ENCODE results near the gene NOTCH4.

NOTCH4 gene

GRCh38 chr6:32151181-32151862 lies 72.5 kb downstream of the NOTCH4 start:
- peaks cover 35 to 39% of the 10 kb centered on the region in 2 experiments for H3K27me3 ChIP-seq (ENCODE audit: control insufficient read depth in 1 of 2, insufficient read depth in 1 of 2, low read length in 2 of 2)
- no peak overlapping the region for H3K23ac ChIP-seq (ENCODE audit: low read length in 2 of 2)
- H3K27ac ChIP-seq (ENCODE audit: low read length, poor library complexity, severe bottlenecking) = no peak overlapping the region
- peak overlapping the region; percentile 70 for H2AFZ ChIP-seq (ENCODE audit: low read depth, low read length)
- no peak overlapping the region for H2BK5ac ChIP-seq (ENCODE audit: low read depth, low read length, poor library complexity, severe bottlenecking)
- H3K4me1 ChIP-seq (ENCODE audit: control insufficient read depth, insufficient read depth, low read depth, low read length) = peaks cover 31% of the 10 kb centered on the region
- H4K91ac ChIP-seq (ENCODE audit: low read length) = no peak overlapping the region
- H4K8ac ChIP-seq (ENCODE audit: low read length) = no peak overlapping the region
- 62% methylated on average over 4 of the region's 8 CpGs for WGBS
- peak overlapping the region; percentile 33 to 81 for H2BK12ac ChIP-seq (ENCODE audit: low read length in 2 of 2)
- peak overlapping the region in 1 of 2 experiments; percentile 56 for H3K4ac ChIP-seq (ENCODE audit: low read depth in 1 of 2, low read length in 2 of 2)
- H3K14ac ChIP-seq (ENCODE audit: low read length in 2 of 2) = peak overlapping the region in 1 of 2 experiments; percentile 84
- no peak overlapping the region for H2BK120ac ChIP-seq (ENCODE audit: low read depth, low read length)
- peak overlapping the region in 1 of 2 experiments; percentile 88 for H3K18ac ChIP-seq (ENCODE audit: low read depth in 1 of 2, low read length in 2 of 2)
- H2AK5ac ChIP-seq (ENCODE audit: low read length, severe bottlenecking) = no peak overlapping the region
- H3K9ac ChIP-seq (ENCODE audit: low read length) = peak overlapping the region; percentile 70
- peaks cover 8% of the 10 kb centered on the region for H3K79me1 ChIP-seq (replicated peaks; ENCODE audit: low read length, poor library complexity, severe bottlenecking)
- H2BK15ac ChIP-seq (ENCODE audit: low read depth, poor library complexity, severe bottlenecking) = no peak overlapping the region
- no peaks in the 10 kb centered on the region for H3K9me3 ChIP-seq (ENCODE audit: control insufficient read depth, low read length)
- peak overlapping the region in 1 of 2 experiments; percentile 80 for H3K4me3 ChIP-seq (ENCODE audit: insufficient read depth in 1 of 2, low read depth in 1 of 2, low read length in 2 of 2)
- DNase-seq = no peak
- peak overlapping the region; percentile 20 for H3K4me2 ChIP-seq (ENCODE audit: low read length, poor library complexity, severe bottlenecking)
- peaks cover 3 to 8% of the 10 kb centered on the region in 2 experiments for H3K36me3 ChIP-seq (ENCODE audit: control insufficient read depth in 1 of 2, insufficient read depth in 2 of 2, low read depth in 1 of 2, low read length in 2 of 2)

GRCh38 chr6:32149932-32150870 lies 73.7 kb downstream of the NOTCH4 start:
- 29% methylated on average over 55 of the region's 55 CpGs for WGBS
- no peak overlapping the region for H3K4me2 ChIP-seq (ENCODE audit: low read length, poor library complexity, severe bottlenecking)
- no peak overlapping the region for H2BK15ac ChIP-seq (ENCODE audit: low read depth, poor library complexity, severe bottlenecking)
- no peak overlapping the region for H3K4ac ChIP-seq (ENCODE audit: low read depth in 1 of 2, low read length in 2 of 2)
- H2BK120ac ChIP-seq (ENCODE audit: low read depth, low read length) = no peak overlapping the region
- peak overlapping the region in 1 of 2 experiments; percentile 85 for H2BK12ac ChIP-seq (ENCODE audit: low read length in 2 of 2)
- peak overlapping the region; percentile 43 for H4K91ac ChIP-seq (ENCODE audit: low read length)
- peaks cover 27% of the 10 kb centered on the region for H3K4me1 ChIP-seq (ENCODE audit: control insufficient read depth, insufficient read depth, low read depth, low read length)
- H3K9ac ChIP-seq (ENCODE audit: low read length) = no peak overlapping the region
- peak overlapping the region in 1 of 2 experiments; percentile 1 for H3K23ac ChIP-seq (ENCODE audit: low read length in 2 of 2)
- peak overlapping the region; percentile 59 for H4K8ac ChIP-seq (ENCODE audit: low read length)
- H2BK5ac ChIP-seq (ENCODE audit: low read depth, low read length, poor library complexity, severe bottlenecking) = no peak overlapping the region
- no peak overlapping the region for H2AFZ ChIP-seq (ENCODE audit: low read depth, low read length)
- H3K36me3 ChIP-seq (ENCODE audit: control insufficient read depth in 1 of 2, insufficient read depth in 2 of 2, low read depth in 1 of 2, low read length in 2 of 2) = no peaks in the 10 kb centered on the region
- H3K14ac ChIP-seq (ENCODE audit: low read length in 2 of 2) = peak overlapping the region in 1 of 2 experiments; percentile 75
- peak overlapping the region in 1 of 2 experiments; percentile 18 for H3K4me3 ChIP-seq (ENCODE audit: insufficient read depth in 1 of 2, low read depth in 1 of 2, low read length in 2 of 2)
- peaks cover 5% of the 10 kb centered on the region for H3K79me1 ChIP-seq (replicated peaks; ENCODE audit: low read length, poor library complexity, severe bottlenecking)
- no peak overlapping the region for H2AK5ac ChIP-seq (ENCODE audit: low read length, severe bottlenecking)
- peaks cover 39 to 46% of the 10 kb centered on the region in 2 experiments for H3K27me3 ChIP-seq (ENCODE audit: control insufficient read depth in 1 of 2, insufficient read depth in 1 of 2, low read length in 2 of 2)
- peak overlapping the region in 1 of 2 experiments; percentile 57 for H3K18ac ChIP-seq (ENCODE audit: low read depth in 1 of 2, low read length in 2 of 2)
- no peak for DNase-seq
- H3K27ac ChIP-seq (ENCODE audit: low read length, poor library complexity, severe bottlenecking) = no peak overlapping the region
- no peaks in the 10 kb centered on the region for H3K9me3 ChIP-seq (ENCODE audit: control insufficient read depth, low read length)

- H3K4me3 ChIP-seq (ENCODE audit: insufficient read depth in 1 of 2, low read depth in 1 of 2, low read length in 2 of 2) = peak overlapping the region in 1 of 2 experiments; percentile 44
- H3K9ac ChIP-seq (ENCODE audit: low read length) = no peak overlapping the region
- no peak overlapping the region for H2AK5ac ChIP-seq (ENCODE audit: low read length, severe bottlenecking)
- no peak overlapping the region for H2BK15ac ChIP-seq (ENCODE audit: low read depth, poor library complexity, severe bottlenecking)
- H4K91ac ChIP-seq (ENCODE audit: low read length) = no peak overlapping the region
- H3K27me3 ChIP-seq (ENCODE audit: control insufficient read depth in 1 of 2, insufficient read depth in 1 of 2, low read length in 2 of 2) = peaks cover 39 to 46% of the 10 kb centered on the region in 2 experiments
- H2AFZ ChIP-seq (ENCODE audit: low read depth, low read length) = no peak overlapping the region
- no peak overlapping the region for H3K4me2 ChIP-seq (ENCODE audit: low read length, poor library complexity, severe bottlenecking)
- H2BK12ac ChIP-seq (ENCODE audit: low read length in 2 of 2) = no peak overlapping the region
- no peak overlapping the region for H2BK120ac ChIP-seq (ENCODE audit: low read depth, low read length)
- 57% methylated on average over 43 of the region's 47 CpGs for WGBS
- peaks cover 19% of the 10 kb centered on the region for H3K4me1 ChIP-seq (ENCODE audit: control insufficient read depth, insufficient read depth, low read depth, low read length)
- no peaks in the 10 kb centered on the region for H3K36me3 ChIP-seq (ENCODE audit: control insufficient read depth in 1 of 2, insufficient read depth in 2 of 2, low read depth in 1 of 2, low read length in 2 of 2)
- no peak overlapping the region for H2BK5ac ChIP-seq (ENCODE audit: low read depth, low read length, poor library complexity, severe bottlenecking)
- H3K14ac ChIP-seq (ENCODE audit: low read length in 2 of 2) = no peak overlapping the region
- no peak overlapping the region for H3K4ac ChIP-seq (ENCODE audit: low read depth in 1 of 2, low read length in 2 of 2)
- no peaks in the 10 kb centered on the region for H3K9me3 ChIP-seq (ENCODE audit: control insufficient read depth, low read length)
- no peak overlapping the region for H3K23ac ChIP-seq (ENCODE audit: low read length in 2 of 2)
- no peak overlapping the region for H3K27ac ChIP-seq (ENCODE audit: low read length, poor library complexity, severe bottlenecking)
- peaks cover 3% of the 10 kb centered on the region for H3K79me1 ChIP-seq (replicated peaks; ENCODE audit: low read length, poor library complexity, severe bottlenecking)
- DNase-seq = no peak
- no peak overlapping the region for H4K8ac ChIP-seq (ENCODE audit: low read length)
- no peak overlapping the region for H3K18ac ChIP-seq (ENCODE audit: low read depth in 1 of 2, low read length in 2 of 2)
Measured at GRCh38 chr6:32149092-32149755, 74.6 kb downstream of the NOTCH4 start.

All from mesenchymal stem cell (in vitro differentiated cells and primary cell).